ENCODE data around the gene OSBPL2. TPM values are rescaled to one million over a fixed set of nuclear protein-coding genes. Genes with fewer than 3 reads are reported as not detected.

Gene OSBPL2
- total and polyA plus RNA-seq, 4 donors = 9.9 to 19.7 (median 12.3) TPM

DNA sequence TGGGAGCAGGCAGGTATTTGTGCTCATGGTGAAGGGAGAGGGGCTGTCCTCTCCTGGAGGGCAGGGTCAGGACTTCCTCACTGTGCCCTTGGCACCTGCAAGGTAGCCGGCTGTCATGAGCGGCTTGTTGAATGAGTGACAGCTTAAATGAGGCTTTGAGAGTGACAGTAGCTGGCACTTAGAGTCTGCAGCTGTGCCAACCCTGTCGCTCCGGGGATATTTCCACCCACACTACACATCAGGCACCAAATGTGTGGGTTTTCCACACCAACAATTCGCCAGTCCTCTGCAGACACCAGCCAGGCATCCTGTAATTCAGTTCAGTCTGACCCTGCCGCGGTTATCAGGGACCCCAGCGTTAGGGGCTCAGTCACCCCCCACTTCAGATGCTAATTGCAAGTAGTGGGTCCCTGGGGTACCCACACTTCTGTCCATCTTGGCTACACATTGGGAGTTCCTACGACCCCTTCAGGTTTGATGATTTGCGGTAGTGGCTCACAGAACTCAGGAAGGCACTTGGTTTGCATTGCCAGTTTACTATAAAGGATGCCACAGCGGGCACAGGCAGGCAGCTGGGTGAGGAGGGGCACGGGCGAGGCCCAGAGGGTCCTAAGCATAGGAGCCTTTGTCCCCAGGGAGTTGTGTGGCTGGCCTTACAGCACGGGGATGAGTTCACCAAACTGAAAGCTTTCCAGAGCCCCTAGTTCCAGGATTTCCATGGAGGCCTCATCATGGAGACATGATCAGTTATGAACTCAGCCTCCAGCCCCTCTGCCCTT lies 46.4 kb upstream of the OSBPL2 start:
- Histone ChIP-seq H3K36me3 (ENCODE audit: control insufficient read depth in 4 of 4, insufficient read depth in 3 of 4, low read depth in 1 of 4, low read length in 3 of 4) (peaks cover 0 to 15% (median 10%) of the 10 kb centered on the region in 4 donors), H3K27me3 (ENCODE audit: control insufficient read depth in 4 of 4, insufficient read depth in 4 of 4, low read length in 3 of 4) (no peaks in the 10 kb centered on the region), H3K9me3 (ENCODE audit: control insufficient read depth in 4 of 4, low read length in 3 of 4) (no peaks in the 10 kb centered on the region), H3K4me1 (ENCODE audit: control insufficient read depth in 4 of 4, insufficient read depth in 4 of 4, low read length in 3 of 4) (peaks cover 0 to 16% (median 10%) of the 10 kb centered on the region in 4 donors), H3K27ac (ENCODE audit: low read depth in 1 of 2, low read length in 2 of 2) (no peak overlapping the region), H3K9ac (ENCODE audit: low read depth in 1 of 2, low read length in 2 of 2) (no peak overlapping the region), H3K4me3 (ENCODE audit: low read depth in 1 of 3, low read length in 3 of 3) (no peak overlapping the region)
- TF ChIP-seq, protein P1, sequence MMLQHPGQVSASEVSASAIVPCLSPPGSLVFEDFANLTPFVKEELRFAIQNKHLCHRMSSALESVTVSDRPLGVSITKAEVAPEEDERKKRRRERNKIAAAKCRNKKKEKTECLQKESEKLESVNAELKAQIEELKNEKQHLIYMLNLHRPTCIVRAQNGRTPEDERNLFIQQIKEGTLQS (IDR thresholded peaks at IDR 0.05) = no peak
- TF ChIP-seq TAF1 (conservative IDR thresholded peaks at IDR 0.05) = no peak
- no peak for DNase-seq (ENCODE audit: low spot score)
- 88% methylated on average over 14 of the region's 14 CpGs for WGBS

DNA sequence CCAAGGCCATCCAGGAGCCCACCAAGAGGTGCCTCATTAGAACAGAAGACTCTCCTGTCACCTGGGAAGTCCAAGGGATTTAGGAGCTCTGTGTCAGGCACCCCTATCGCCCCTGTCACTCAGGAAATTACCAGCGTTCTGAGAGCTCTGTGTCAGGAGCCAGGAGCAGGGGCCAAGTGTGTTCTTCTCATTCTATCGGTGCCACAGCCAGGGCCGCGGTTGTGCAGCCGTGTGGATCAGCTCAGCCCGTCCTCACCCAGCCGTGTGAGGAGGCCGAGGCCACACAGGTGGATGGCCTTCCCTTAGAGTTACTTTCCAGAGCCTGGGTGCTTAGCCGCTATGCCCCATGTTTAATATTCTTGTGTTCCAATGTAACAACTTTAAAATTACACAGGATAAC lies 45.7 kb upstream of the OSBPL2 start:
- no peak for TF ChIP-seq RAD21 (IDR thresholded peaks at IDR 0.05)
- no peak for TF ChIP-seq RXRA (IDR thresholded peaks at IDR 0.05)
- TF ChIP-seq TAF1 (conservative IDR thresholded peaks at IDR 0.05) = no peak
- TF ChIP-seq GABPA (IDR thresholded peaks at IDR 0.05 in 1 of 2, conservative IDR thresholded peaks at IDR 0.05 in 1 of 2) = no peak
- no peak for TF ChIP-seq FOXA1 (IDR thresholded peaks at IDR 0.05)
- TF ChIP-seq YY1 (IDR thresholded peaks at IDR 0.05) = no peak
- TF ChIP-seq, protein P2, sequence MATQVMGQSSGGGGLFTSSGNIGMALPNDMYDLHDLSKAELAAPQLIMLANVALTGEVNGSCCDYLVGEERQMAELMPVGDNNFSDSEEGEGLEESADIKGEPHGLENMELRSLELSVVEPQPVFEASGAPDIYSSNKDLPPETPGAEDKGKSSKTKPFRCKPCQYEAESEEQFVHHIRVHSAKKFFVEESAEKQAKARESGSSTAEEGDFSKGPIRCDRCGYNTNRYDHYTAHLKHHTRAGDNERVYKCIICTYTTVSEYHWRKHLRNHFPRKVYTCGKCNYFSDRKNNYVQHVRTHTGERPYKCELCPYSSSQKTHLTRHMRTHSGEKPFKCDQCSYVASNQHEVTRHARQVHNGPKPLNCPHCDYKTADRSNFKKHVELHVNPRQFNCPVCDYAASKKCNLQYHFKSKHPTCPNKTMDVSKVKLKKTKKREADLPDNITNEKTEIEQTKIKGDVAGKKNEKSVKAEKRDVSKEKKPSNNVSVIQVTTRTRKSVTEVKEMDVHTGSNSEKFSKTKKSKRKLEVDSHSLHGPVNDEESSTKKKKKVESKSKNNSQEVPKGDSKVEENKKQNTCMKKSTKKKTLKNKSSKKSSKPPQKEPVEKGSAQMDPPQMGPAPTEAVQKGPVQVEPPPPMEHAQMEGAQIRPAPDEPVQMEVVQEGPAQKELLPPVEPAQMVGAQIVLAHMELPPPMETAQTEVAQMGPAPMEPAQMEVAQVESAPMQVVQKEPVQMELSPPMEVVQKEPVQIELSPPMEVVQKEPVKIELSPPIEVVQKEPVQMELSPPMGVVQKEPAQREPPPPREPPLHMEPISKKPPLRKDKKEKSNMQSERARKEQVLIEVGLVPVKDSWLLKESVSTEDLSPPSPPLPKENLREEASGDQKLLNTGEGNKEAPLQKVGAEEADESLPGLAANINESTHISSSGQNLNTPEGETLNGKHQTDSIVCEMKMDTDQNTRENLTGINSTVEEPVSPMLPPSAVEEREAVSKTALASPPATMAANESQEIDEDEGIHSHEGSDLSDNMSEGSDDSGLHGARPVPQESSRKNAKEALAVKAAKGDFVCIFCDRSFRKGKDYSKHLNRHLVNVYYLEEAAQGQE (IDR thresholded peaks at IDR 0.05) = no peak
- no peak for TF ChIP-seq SP1 (IDR thresholded peaks at IDR 0.05)
- no peak for TF ChIP-seq HNF4A (conservative IDR thresholded peaks at IDR 0.05)
- no peak for TF ChIP-seq NR2F2 (IDR thresholded peaks at IDR 0.05)
- no peak for TF ChIP-seq EGR1 (IDR thresholded peaks at IDR 0.05; ENCODE audit: low read depth in 2 of 2)
- no peak for TF ChIP-seq HNF4G (IDR thresholded peaks at IDR 0.05)
- TF ChIP-seq, protein P3, sequence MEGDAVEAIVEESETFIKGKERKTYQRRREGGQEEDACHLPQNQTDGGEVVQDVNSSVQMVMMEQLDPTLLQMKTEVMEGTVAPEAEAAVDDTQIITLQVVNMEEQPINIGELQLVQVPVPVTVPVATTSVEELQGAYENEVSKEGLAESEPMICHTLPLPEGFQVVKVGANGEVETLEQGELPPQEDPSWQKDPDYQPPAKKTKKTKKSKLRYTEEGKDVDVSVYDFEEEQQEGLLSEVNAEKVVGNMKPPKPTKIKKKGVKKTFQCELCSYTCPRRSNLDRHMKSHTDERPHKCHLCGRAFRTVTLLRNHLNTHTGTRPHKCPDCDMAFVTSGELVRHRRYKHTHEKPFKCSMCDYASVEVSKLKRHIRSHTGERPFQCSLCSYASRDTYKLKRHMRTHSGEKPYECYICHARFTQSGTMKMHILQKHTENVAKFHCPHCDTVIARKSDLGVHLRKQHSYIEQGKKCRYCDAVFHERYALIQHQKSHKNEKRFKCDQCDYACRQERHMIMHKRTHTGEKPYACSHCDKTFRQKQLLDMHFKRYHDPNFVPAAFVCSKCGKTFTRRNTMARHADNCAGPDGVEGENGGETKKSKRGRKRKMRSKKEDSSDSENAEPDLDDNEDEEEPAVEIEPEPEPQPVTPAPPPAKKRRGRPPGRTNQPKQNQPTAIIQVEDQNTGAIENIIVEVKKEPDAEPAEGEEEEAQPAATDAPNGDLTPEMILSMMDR (IDR thresholded peaks at IDR 0.05; ENCODE audit: low read depth, low read length, missing input control) = no peak
- no peak for TF ChIP-seq FOXA2 (IDR thresholded peaks at IDR 0.05)
- TF ChIP-seq, protein P4, sequence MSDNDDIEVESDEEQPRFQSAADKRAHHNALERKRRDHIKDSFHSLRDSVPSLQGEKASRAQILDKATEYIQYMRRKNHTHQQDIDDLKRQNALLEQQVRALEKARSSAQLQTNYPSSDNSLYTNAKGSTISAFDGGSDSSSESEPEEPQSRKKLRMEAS (IDR thresholded peaks at IDR 0.05) = no peak
- TF ChIP-seq JUND (IDR thresholded peaks at IDR 0.05) = no peak
- H3K9ac ChIP-seq (ENCODE audit: low read depth in 1 of 2, low read length in 2 of 2) = no peak overlapping the region
- no peak overlapping the region for H3K4me3 ChIP-seq (ENCODE audit: low read depth in 1 of 3, low read length in 3 of 3)
- peaks cover 0 to 11% (median 5%) of the 10 kb centered on the region in 4 donors for H3K4me1 ChIP-seq (ENCODE audit: control insufficient read depth in 4 of 4, insufficient read depth in 4 of 4, low read length in 3 of 4)
- no peaks in the 10 kb centered on the region for H3K9me3 ChIP-seq (ENCODE audit: control insufficient read depth in 4 of 4, low read length in 3 of 4)
- H3K27me3 ChIP-seq (ENCODE audit: control insufficient read depth in 4 of 4, insufficient read depth in 4 of 4, low read length in 3 of 4) = no peaks in the 10 kb centered on the region
- peaks cover 0 to 20% (median 13%) of the 10 kb centered on the region in 4 donors for H3K36me3 ChIP-seq (ENCODE audit: control insufficient read depth in 4 of 4, insufficient read depth in 3 of 4, low read depth in 1 of 4, low read length in 3 of 4)
- DNase-seq (ENCODE audit: low spot score) = no peak
- H3K27ac ChIP-seq (ENCODE audit: low read depth in 1 of 2, low read length in 2 of 2) = no peak overlapping the region
- 83% methylated on average over 10 of the region's 10 CpGs for WGBS

Data from liver (tissue), 9 donors.